HCT116 (cell line): ENCODE results near the gene FBH1.

Experiments used
- CEBPB ChIP-seq: IDR thresholded peaks from 2 replicates; pipeline ENCODE4 v1.6.1; 2012; ENCODE audit warnings: low read depth
- EGR1 ChIP-seq: IDR thresholded peaks from 2 replicates; pipeline ENCODE4 v1.6.1; 2012; ENCODE audit warnings: low read depth
- ELF1 ChIP-seq: IDR thresholded peaks from 2 replicates; pipeline ENCODE4 v1.6.1; 2012; ENCODE audit warnings: low read depth, borderline replicate concordance
- EZH2 ChIP-seq: fragments of 200-600 bp; sonication (generic); IDR thresholded peaks from 2 replicates; pipeline ENCODE4 v1.6.1; 2017; ENCODE audit warnings: antibody characterized with exemption, mixed run types
- EZH2phosphoT487 ChIP-seq: fragments of 200-600 bp; IDR thresholded peaks from 2 replicates; pipeline ENCODE4 v1.6.1; 2018; ENCODE audit warnings: antibody characterized with exemption, borderline replicate concordance
- POLR2A ChIP-seq: IDR thresholded peaks from 2 replicates; pipeline ENCODE4 v1.7.0; 2011; ENCODE audit warnings: borderline replicate concordance; ENCODE audit not compliant: insufficient read depth, insufficient read length; ENCODE audit errors: extremely low read depth
- RAD21 ChIP-seq: IDR thresholded peaks from 2 replicates; pipeline ENCODE4 v1.6.1; 2012; ENCODE audit warnings: low read depth, mild to moderate bottlenecking
- SIN3A ChIP-seq: IDR thresholded peaks from 2 replicates; pipeline ENCODE4 v1.6.1; 2012; ENCODE audit warnings: low read depth
- SP1 ChIP-seq: IDR thresholded peaks from 2 replicates; pipeline ENCODE4 v1.6.1; 2012; ENCODE audit warnings: low read depth
- YY1 ChIP-seq: IDR thresholded peaks from 2 replicates; pipeline ENCODE4 v1.6.1; 2011; ENCODE audit warnings: low read length, low read depth, moderate library complexity, mild to moderate bottlenecking; ENCODE audit not compliant: insufficient replicate concordance; ENCODE audit errors: extremely low read depth
- TF ChIP-seq, protein P1 (sequence below): IDR thresholded peaks from 2 replicates; pipeline ENCODE4 v1.6.1; 2012; ENCODE audit warnings: low read depth
- TF ChIP-seq, protein P2 (sequence below), 3 experiments: fragments of 200-600 bp in 1 of 3; sonication (generic) in 1 of 3; IDR thresholded peaks in 2 of 3; conservative IDR thresholded peaks in 1 of 3; 2 replicates each; pipeline ENCODE4 v1.5.1; 2012 to 2017; ENCODE audit warnings: low read depth in 2 of 3, low read length in 2 of 3, antibody characterized with exemption in 1 of 3, borderline replicate concordance in 1 of 3, control low read depth in 1 of 3, mild to moderate bottlenecking in 1 of 3, mixed read lengths in 1 of 3, mixed run types in 1 of 3, moderate library complexity in 1 of 3; ENCODE audit not compliant: insufficient read depth in 1 of 3
- TF ChIP-seq, protein P3 (sequence below): IDR thresholded peaks from 2 replicates; pipeline ENCODE4 v1.6.1; 2012

DNA sequence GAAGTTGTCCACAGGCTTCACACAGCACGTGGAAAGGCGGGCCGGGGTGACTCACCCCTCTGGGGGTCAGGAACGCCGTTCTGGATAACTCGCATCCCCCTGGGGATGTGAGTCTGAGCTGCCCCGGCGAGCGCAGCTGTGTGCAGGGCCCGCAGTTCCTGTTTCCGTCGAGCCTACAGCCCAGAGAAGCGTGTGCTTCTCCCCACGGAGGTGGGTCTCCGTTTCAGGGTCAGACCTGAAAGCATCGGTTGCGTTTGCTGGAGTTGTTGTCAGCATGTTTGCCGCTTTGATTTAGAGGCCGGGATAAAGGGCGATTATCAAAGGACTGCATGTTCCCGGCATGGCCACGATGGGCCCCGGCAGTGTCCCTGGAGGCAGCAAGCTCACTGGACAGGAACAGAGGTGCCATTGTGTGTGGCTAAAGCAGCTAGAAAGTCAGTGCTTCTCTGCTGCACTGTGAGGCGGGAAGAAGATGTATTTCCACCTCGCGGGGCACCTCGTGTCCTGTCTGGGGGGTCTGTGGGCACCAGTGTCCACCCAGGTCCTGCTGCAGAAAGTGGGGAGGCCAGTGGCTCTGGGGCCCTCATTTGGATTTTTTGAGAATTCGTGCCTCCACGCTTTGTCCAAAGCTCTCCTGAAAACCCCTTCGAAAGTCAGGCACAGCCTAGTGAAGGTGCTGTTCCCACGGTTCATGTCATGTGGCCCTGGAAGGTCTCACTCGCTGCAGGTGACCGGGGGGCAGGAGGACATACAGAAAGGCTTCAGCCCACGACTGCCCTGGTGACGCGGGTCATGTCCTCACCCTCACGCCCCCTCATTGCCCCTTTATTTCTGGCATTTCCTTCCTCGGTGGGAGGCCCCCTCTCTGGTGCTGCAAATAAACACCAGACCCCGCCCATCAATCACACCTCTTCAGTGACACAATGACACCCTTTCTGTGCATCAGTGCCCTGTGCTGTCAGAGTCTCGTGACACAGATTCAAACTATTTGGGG is 49.4 kb upstream of the FBH1 start:
- TF ChIP-seq POLR2A (no peak), SIN3A (no peak), ELF1 (no peak), EZH2phosphoT487 (no peak), SP1 (no peak), RAD21 (no peak), EGR1 (no peak), CEBPB (no peak), YY1 (no peak), EZH2 (no peak)
- TF ChIP-seq, protein P1, sequence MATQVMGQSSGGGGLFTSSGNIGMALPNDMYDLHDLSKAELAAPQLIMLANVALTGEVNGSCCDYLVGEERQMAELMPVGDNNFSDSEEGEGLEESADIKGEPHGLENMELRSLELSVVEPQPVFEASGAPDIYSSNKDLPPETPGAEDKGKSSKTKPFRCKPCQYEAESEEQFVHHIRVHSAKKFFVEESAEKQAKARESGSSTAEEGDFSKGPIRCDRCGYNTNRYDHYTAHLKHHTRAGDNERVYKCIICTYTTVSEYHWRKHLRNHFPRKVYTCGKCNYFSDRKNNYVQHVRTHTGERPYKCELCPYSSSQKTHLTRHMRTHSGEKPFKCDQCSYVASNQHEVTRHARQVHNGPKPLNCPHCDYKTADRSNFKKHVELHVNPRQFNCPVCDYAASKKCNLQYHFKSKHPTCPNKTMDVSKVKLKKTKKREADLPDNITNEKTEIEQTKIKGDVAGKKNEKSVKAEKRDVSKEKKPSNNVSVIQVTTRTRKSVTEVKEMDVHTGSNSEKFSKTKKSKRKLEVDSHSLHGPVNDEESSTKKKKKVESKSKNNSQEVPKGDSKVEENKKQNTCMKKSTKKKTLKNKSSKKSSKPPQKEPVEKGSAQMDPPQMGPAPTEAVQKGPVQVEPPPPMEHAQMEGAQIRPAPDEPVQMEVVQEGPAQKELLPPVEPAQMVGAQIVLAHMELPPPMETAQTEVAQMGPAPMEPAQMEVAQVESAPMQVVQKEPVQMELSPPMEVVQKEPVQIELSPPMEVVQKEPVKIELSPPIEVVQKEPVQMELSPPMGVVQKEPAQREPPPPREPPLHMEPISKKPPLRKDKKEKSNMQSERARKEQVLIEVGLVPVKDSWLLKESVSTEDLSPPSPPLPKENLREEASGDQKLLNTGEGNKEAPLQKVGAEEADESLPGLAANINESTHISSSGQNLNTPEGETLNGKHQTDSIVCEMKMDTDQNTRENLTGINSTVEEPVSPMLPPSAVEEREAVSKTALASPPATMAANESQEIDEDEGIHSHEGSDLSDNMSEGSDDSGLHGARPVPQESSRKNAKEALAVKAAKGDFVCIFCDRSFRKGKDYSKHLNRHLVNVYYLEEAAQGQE: no peak
- TF ChIP-seq, protein P2, sequence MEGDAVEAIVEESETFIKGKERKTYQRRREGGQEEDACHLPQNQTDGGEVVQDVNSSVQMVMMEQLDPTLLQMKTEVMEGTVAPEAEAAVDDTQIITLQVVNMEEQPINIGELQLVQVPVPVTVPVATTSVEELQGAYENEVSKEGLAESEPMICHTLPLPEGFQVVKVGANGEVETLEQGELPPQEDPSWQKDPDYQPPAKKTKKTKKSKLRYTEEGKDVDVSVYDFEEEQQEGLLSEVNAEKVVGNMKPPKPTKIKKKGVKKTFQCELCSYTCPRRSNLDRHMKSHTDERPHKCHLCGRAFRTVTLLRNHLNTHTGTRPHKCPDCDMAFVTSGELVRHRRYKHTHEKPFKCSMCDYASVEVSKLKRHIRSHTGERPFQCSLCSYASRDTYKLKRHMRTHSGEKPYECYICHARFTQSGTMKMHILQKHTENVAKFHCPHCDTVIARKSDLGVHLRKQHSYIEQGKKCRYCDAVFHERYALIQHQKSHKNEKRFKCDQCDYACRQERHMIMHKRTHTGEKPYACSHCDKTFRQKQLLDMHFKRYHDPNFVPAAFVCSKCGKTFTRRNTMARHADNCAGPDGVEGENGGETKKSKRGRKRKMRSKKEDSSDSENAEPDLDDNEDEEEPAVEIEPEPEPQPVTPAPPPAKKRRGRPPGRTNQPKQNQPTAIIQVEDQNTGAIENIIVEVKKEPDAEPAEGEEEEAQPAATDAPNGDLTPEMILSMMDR (IDR thresholded peaks at IDR 0.05 in 2 of 3, conservative IDR thresholded peaks at IDR 0.05 in 1 of 3; ENCODE audit: borderline replicate concordance in 1 of 3, insufficient read depth in 1 of 3, low read depth in 2 of 3, low read length in 2 of 3): no peak
- TF ChIP-seq, protein P3, sequence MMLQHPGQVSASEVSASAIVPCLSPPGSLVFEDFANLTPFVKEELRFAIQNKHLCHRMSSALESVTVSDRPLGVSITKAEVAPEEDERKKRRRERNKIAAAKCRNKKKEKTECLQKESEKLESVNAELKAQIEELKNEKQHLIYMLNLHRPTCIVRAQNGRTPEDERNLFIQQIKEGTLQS: no peak
